ENCODE results near the gene ZSCAN12.
"Not testable (repeated sequence)": the region's sequence is repeated elsewhere in the genome, so short reads cannot be mapped to it uniquely, and the experiment has no call there.

Gene ZSCAN12

GRCh38 chr6:28424163-28424562 lies 24.6 kb upstream of the ZSCAN12 start:
- peaks cover 4% of the 10 kb centered on the region for H3K36me3 ChIP-seq (ENCODE audit: insufficient read depth, low read length)

GRCh38 chr6:28423546-28423945 lies 24.0 kb upstream of the ZSCAN12 start:
- H3K4me3 ChIP-seq (ENCODE audit: low read depth in 1 of 2, low read length in 2 of 2), result no peak overlapping the region
- no peaks in the 10 kb centered on the region for H3K27me3 ChIP-seq (ENCODE audit: control insufficient read depth in 1 of 2, insufficient read depth in 2 of 2, low read length in 2 of 2)
- no peak overlapping the region for H3K27ac ChIP-seq (ENCODE audit: low read depth, low read length)
- H3K9me3 ChIP-seq (ENCODE audit: low read length), result no peaks in the 10 kb centered on the region
- H3K4me1 ChIP-seq (ENCODE audit: insufficient read depth, low read length), result no peaks in the 10 kb centered on the region
- H3K36me3 ChIP-seq (ENCODE audit: insufficient read depth, low read length), result peaks cover 4% of the 10 kb centered on the region
- H3K9ac ChIP-seq (ENCODE audit: low read length), result no peak overlapping the region

More at GRCh38 chr6:28424163-28424562, 24.6 kb upstream of the ZSCAN12 start:
- Histone ChIP-seq H3K4me1 (ENCODE audit: insufficient read depth, low read length) (no peaks in the 10 kb centered on the region), H3K27ac (ENCODE audit: low read depth, low read length) (no peak overlapping the region), H3K9me3 (ENCODE audit: low read length) (no peaks in the 10 kb centered on the region), H3K4me3 (ENCODE audit: low read depth in 1 of 2, low read length in 2 of 2) (no peak overlapping the region), H3K27me3 (ENCODE audit: control insufficient read depth in 1 of 2, insufficient read depth in 2 of 2, low read length in 2 of 2) (no peaks in the 10 kb centered on the region), H3K9ac (ENCODE audit: low read length) (no peak overlapping the region)

GRCh38 chr6:28413681-28414080 lies 14.1 kb upstream of the ZSCAN12 start:
- Histone ChIP-seq H3K27ac (ENCODE audit: low read depth, low read length) (no peak overlapping the region), H3K4me1 (ENCODE audit: insufficient read depth, low read length) (no peaks in the 10 kb centered on the region), H3K9ac (ENCODE audit: low read length) (no peak overlapping the region), H3K27me3 (ENCODE audit: control insufficient read depth in 1 of 2, insufficient read depth in 2 of 2, low read length in 2 of 2) (no peaks in the 10 kb centered on the region), H3K9me3 (ENCODE audit: low read length) (no peaks in the 10 kb centered on the region), H3K36me3 (ENCODE audit: insufficient read depth, low read length) (no peaks in the 10 kb centered on the region), H3K4me3 (ENCODE audit: low read depth in 1 of 2, low read length in 2 of 2) (no peak overlapping the region)

GRCh38 chr6:28410767-28411166 lies 11.2 kb upstream of the ZSCAN12 start:
- no peak overlapping the region for H3K9ac ChIP-seq (ENCODE audit: low read length)
- H3K36me3 ChIP-seq (ENCODE audit: insufficient read depth, low read length), result no peaks in the 10 kb centered on the region
- no peaks in the 10 kb centered on the region for H3K27me3 ChIP-seq (ENCODE audit: control insufficient read depth in 1 of 2, insufficient read depth in 2 of 2, low read length in 2 of 2)
- no peaks in the 10 kb centered on the region for H3K9me3 ChIP-seq (ENCODE audit: low read length)
- H3K4me3 ChIP-seq (ENCODE audit: low read depth in 1 of 2, low read length in 2 of 2), result no peak overlapping the region
- no peak overlapping the region for H3K27ac ChIP-seq (ENCODE audit: low read depth, low read length)
- no peaks in the 10 kb centered on the region for H3K4me1 ChIP-seq (ENCODE audit: insufficient read depth, low read length)

GRCh38 chr6:28408076-28408802 lies 8.7 kb upstream of the ZSCAN12 start:
- Histone ChIP-seq H3K9ac (ENCODE audit: low read length) (no peak overlapping the region), H3K4me3 (ENCODE audit: low read depth in 1 of 2, low read length in 2 of 2) (no peak overlapping the region), H3K27ac (ENCODE audit: low read depth, low read length) (no peak overlapping the region), H3K4me1 (ENCODE audit: insufficient read depth, low read length) (no peaks in the 10 kb centered on the region), H3K36me3 (ENCODE audit: insufficient read depth, low read length) (no peaks in the 10 kb centered on the region), H3K27me3 (ENCODE audit: control insufficient read depth in 1 of 2, insufficient read depth in 2 of 2, low read length in 2 of 2) (no peaks in the 10 kb centered on the region), H3K9me3 (ENCODE audit: low read length) (no peaks in the 10 kb centered on the region)

GRCh38 chr6:28407401-28407800 lies 7.9 kb upstream of the ZSCAN12 start:
- no peaks in the 10 kb centered on the region for H3K9me3 ChIP-seq (ENCODE audit: low read length)
- H3K36me3 ChIP-seq (ENCODE audit: insufficient read depth, low read length), result no peaks in the 10 kb centered on the region
- H3K27me3 ChIP-seq (ENCODE audit: control insufficient read depth in 1 of 2, insufficient read depth in 2 of 2, low read length in 2 of 2), result no peaks in the 10 kb centered on the region
- H3K27ac ChIP-seq (ENCODE audit: low read depth, low read length), result no peak overlapping the region
- H3K4me3 ChIP-seq (ENCODE audit: low read depth in 1 of 2, low read length in 2 of 2), result no peak overlapping the region
- H3K4me1 ChIP-seq (ENCODE audit: insufficient read depth, low read length), result no peaks in the 10 kb centered on the region
- H3K9ac ChIP-seq (ENCODE audit: low read length), result no peak overlapping the region

GRCh38 chr6:28403923-28404322 lies 4.4 kb upstream of the ZSCAN12 start:
- not testable (repeated sequence) for H3K27me3 ChIP-seq (ENCODE audit: control insufficient read depth in 1 of 2, insufficient read depth in 2 of 2, low read length in 2 of 2)

GRCh38 chr6:28402197-28402596 lies 2.6 kb upstream of the ZSCAN12 start:
- Histone ChIP-seq H3K9me3 (ENCODE audit: low read length) (no peaks in the 10 kb centered on the region), H3K36me3 (ENCODE audit: insufficient read depth, low read length) (peaks cover 6% of the 10 kb centered on the region), H3K4me1 (ENCODE audit: insufficient read depth, low read length) (peaks cover 13% of the 10 kb centered on the region), H3K27ac (ENCODE audit: low read depth, low read length) (no peak overlapping the region), H3K27me3 (ENCODE audit: control insufficient read depth in 1 of 2, insufficient read depth in 2 of 2, low read length in 2 of 2) (no peaks in the 10 kb centered on the region), H3K9ac (ENCODE audit: low read length) (no peak overlapping the region), H3K4me3 (ENCODE audit: low read depth in 1 of 2, low read length in 2 of 2) (no peak overlapping the region)

More at GRCh38 chr6:28403923-28404322, 4.4 kb upstream of the ZSCAN12 start:
- H3K4me1 ChIP-seq (ENCODE audit: insufficient read depth, low read length); H3K27ac ChIP-seq (ENCODE audit: low read depth, low read length); H3K9ac ChIP-seq (ENCODE audit: low read length); H3K4me3 ChIP-seq (ENCODE audit: low read depth in 1 of 2, low read length in 2 of 2); H3K36me3 ChIP-seq (ENCODE audit: insufficient read depth, low read length); H3K9me3 ChIP-seq (ENCODE audit: low read length): not testable (repeated sequence)

GRCh38 chr6:28401172-28401571 lies 1.6 kb upstream of the ZSCAN12 start:
- no peaks in the 10 kb centered on the region for H3K9me3 ChIP-seq (ENCODE audit: low read length)
- H3K4me3 ChIP-seq (ENCODE audit: low read depth in 1 of 2, low read length in 2 of 2), result no peak overlapping the region
- peaks cover 13% of the 10 kb centered on the region for H3K4me1 ChIP-seq (ENCODE audit: insufficient read depth, low read length)
- no peak overlapping the region for H3K27ac ChIP-seq (ENCODE audit: low read depth, low read length)
- H3K9ac ChIP-seq (ENCODE audit: low read length), result no peak overlapping the region
- no peaks in the 10 kb centered on the region for H3K27me3 ChIP-seq (ENCODE audit: control insufficient read depth in 1 of 2, insufficient read depth in 2 of 2, low read length in 2 of 2)
- peaks cover 6% of the 10 kb centered on the region for H3K36me3 ChIP-seq (ENCODE audit: insufficient read depth, low read length)

- peaks cover 13% of the 10 kb centered on the region for H3K4me1 ChIP-seq (ENCODE audit: insufficient read depth, low read length)
- H3K36me3 ChIP-seq (ENCODE audit: insufficient read depth, low read length), result peaks cover 6% of the 10 kb centered on the region
- H3K9me3 ChIP-seq (ENCODE audit: low read length), result no peaks in the 10 kb centered on the region
- peak overlapping the region; percentile 92 for H3K9ac ChIP-seq (ENCODE audit: low read length)
- H3K4me3 ChIP-seq (ENCODE audit: low read depth in 1 of 2, low read length in 2 of 2), result peak overlapping the region; percentile 92 to 98
- no peaks in the 10 kb centered on the region for H3K27me3 ChIP-seq (ENCODE audit: control insufficient read depth in 1 of 2, insufficient read depth in 2 of 2, low read length in 2 of 2)
- H3K27ac ChIP-seq (ENCODE audit: low read depth, low read length), result peak overlapping the region; percentile 5
These were observed 540 bp upstream of the ZSCAN12 start for GRCh38 chr6:28400122-28400451.

GRCh38 chr6:28395918-28396317 lies 3.6 kb downstream of the ZSCAN12 start:
- H3K4me1 ChIP-seq (ENCODE audit: insufficient read depth, low read length), result peaks cover 13% of the 10 kb centered on the region
- H3K27ac ChIP-seq (ENCODE audit: low read depth, low read length), result no peak overlapping the region
- H3K9me3 ChIP-seq (ENCODE audit: low read length), result no peaks in the 10 kb centered on the region
- H3K9ac ChIP-seq (ENCODE audit: low read length), result no peak overlapping the region
- H3K4me3 ChIP-seq (ENCODE audit: low read depth in 1 of 2, low read length in 2 of 2), result no peak overlapping the region
- peaks cover 29% of the 10 kb centered on the region for H3K36me3 ChIP-seq (ENCODE audit: insufficient read depth, low read length)
- no peaks in the 10 kb centered on the region for H3K27me3 ChIP-seq (ENCODE audit: control insufficient read depth in 1 of 2, insufficient read depth in 2 of 2, low read length in 2 of 2)

GRCh38 chr6:28393912-28394662 lies 5.5 kb downstream of the ZSCAN12 start:
- H3K4me1 ChIP-seq (ENCODE audit: insufficient read depth, low read length), result peaks cover 8% of the 10 kb centered on the region
- H3K27me3 ChIP-seq (ENCODE audit: control insufficient read depth in 1 of 2, insufficient read depth in 2 of 2, low read length in 2 of 2), result no peaks in the 10 kb centered on the region
- H3K9ac ChIP-seq (ENCODE audit: low read length), result no peak overlapping the region
- no peaks in the 10 kb centered on the region for H3K9me3 ChIP-seq (ENCODE audit: low read length)
- no peak overlapping the region for H3K4me3 ChIP-seq (ENCODE audit: low read depth in 1 of 2, low read length in 2 of 2)
- no peak overlapping the region for H3K27ac ChIP-seq (ENCODE audit: low read depth, low read length)
- H3K36me3 ChIP-seq (ENCODE audit: insufficient read depth, low read length), result peaks cover 46% of the 10 kb centered on the region

Measured in muscle layer of colon (tissue), 2 donors.